Measurements from ENCODE around the gene NOVA2. TPM values are rescaled to one million over a fixed set of nuclear protein-coding genes. Genes with fewer than 3 reads are reported as not detected.

Gene NOVA2
- polyA plus RNA-seq, 1 of the 3 experiments (the other 2 are of a cell fraction): 1.9 TPM

- WGBS (ENCODE audit: low lambda C conversion rate): 100% methylated on average over 1 of the region's 1 CpG
These were observed 25.7 kb downstream of the NOVA2 start for GRCh38 chr19:45947926-45948325.

GRCh38 chr19:45940515-45940805, 33.2 kb downstream of the NOVA2 start:
- TF ChIP-seq YY1 (IDR thresholded peaks at IDR 0.05; ENCODE audit: low read depth) (no peak), CHD2 (IDR thresholded peaks at IDR 0.05; ENCODE audit: low read length, partially characterized antibody) (no peak), ZBTB33 (IDR thresholded peaks at IDR 0.05; ENCODE audit: borderline replicate concordance, low read depth) (no peak), NRF1 (IDR thresholded peaks at IDR 0.05; ENCODE audit: low read depth, low read length) (no peak), CTCF (IDR thresholded peaks at IDR 0.05) (no peak), ELF1 (IDR thresholded peaks at IDR 0.05) (no peak), NFIC (IDR thresholded peaks at IDR 0.05; ENCODE audit: borderline replicate concordance) (no peak), GATA2 (CRISPR knock-in tag; IDR thresholded peaks at IDR 0.05) (no peak), FOSL2 (IDR thresholded peaks at IDR 0.05; ENCODE audit: borderline replicate concordance, low read depth) (no peak), USF1 (IDR thresholded peaks at IDR 0.05; ENCODE audit: borderline replicate concordance, low read depth) (no peak), MXI1 (IDR thresholded peaks at IDR 0.05; ENCODE audit: low read depth, low read length) (no peak), PBX3 (IDR thresholded peaks at IDR 0.05) (no peak)
- no peaks in the 10 kb centered on the region for H3K9me3 ChIP-seq
- H3K4me3 ChIP-seq (ENCODE audit: low read depth in 2 of 2, low read length in 1 of 2): no peak overlapping the region
- no peak overlapping the region for H3K4me2 ChIP-seq
- peaks cover 3 to 9% of the 10 kb centered on the region in 2 experiments for H3K36me3 ChIP-seq (replicated peaks in 1 of 2; ENCODE audit: control insufficient read depth in 1 of 2, insufficient read depth in 2 of 2, low read length in 1 of 2)
- H2AFZ ChIP-seq (ENCODE audit: low read depth): no peak overlapping the region
- no peaks in the 10 kb centered on the region for H3K79me2 ChIP-seq (ENCODE audit: insufficient read depth)
- WGBS (ENCODE audit: low lambda C conversion rate): 98% methylated on average over 13 of the region's 32 CpGs
- no peak overlapping the region for H3K9ac ChIP-seq
- H4K20me1 ChIP-seq (ENCODE audit: insufficient read depth): no peaks in the 10 kb centered on the region
- DNase-seq: no peak
- H3K27me3 ChIP-seq (ENCODE audit: insufficient read depth): no peaks in the 10 kb centered on the region
- ChIA-PET CTCF (no interaction called here), POLR2A (no interaction called here)
- H3K4me1 ChIP-seq (ENCODE audit: control insufficient read depth in 1 of 2, insufficient read depth in 2 of 2, low read depth in 1 of 2, low read length in 1 of 2): no peaks in the 10 kb centered on the region
- no peaks in the 10 kb centered on the region for H3F3A ChIP-seq (replicated peaks; ENCODE audit: insufficient read depth)
- H3K9me2 ChIP-seq: no peaks in the 10 kb centered on the region
- H3K27ac ChIP-seq (ENCODE audit: low read depth in 2 of 2, low read length in 1 of 2): no peak overlapping the region

More at GRCh38 chr19:45947926-45948325, 25.7 kb downstream of the NOVA2 start:
- no peak overlapping the region for H2AFZ ChIP-seq (ENCODE audit: low read depth)
- H3K4me2 ChIP-seq: no peak overlapping the region
- no peaks in the 10 kb centered on the region; a peak in 1 of 4 replicates for H3K4me1 ChIP-seq (ENCODE audit: control insufficient read depth in 1 of 2, insufficient read depth in 2 of 2, low read depth in 1 of 2, low read length in 1 of 2)
- no peak for DNase-seq
- no peak overlapping the region for H3K9ac ChIP-seq
- ChIA-PET CTCF (interaction anchor here (0.9 to 1.2 kb wide), 3 partner anchors 9 to 18 kb away, joined by 3 read pairs; no protein-coding TSS in a partner anchor), POLR2A (no interaction called here)
- H3K4me3 ChIP-seq (ENCODE audit: low read depth in 2 of 2, low read length in 1 of 2): no peak overlapping the region
- no peaks in the 10 kb centered on the region for H3K27me3 ChIP-seq (ENCODE audit: insufficient read depth)
- H3K36me3 ChIP-seq (replicated peaks in 1 of 2; ENCODE audit: control insufficient read depth in 1 of 2, insufficient read depth in 2 of 2, low read length in 1 of 2): peaks cover 0 to 32% of the 10 kb centered on the region in 2 experiments
- no peaks in the 10 kb centered on the region for H3K9me2 ChIP-seq
- H3K9me3 ChIP-seq: no peaks in the 10 kb centered on the region
- no peaks in the 10 kb centered on the region for H3K79me2 ChIP-seq (ENCODE audit: insufficient read depth)
- no peak for TF ChIP-seq MAX (IDR thresholded peaks at IDR 0.05; ENCODE audit: low read depth)
- no peak for TF ChIP-seq ELF1 (IDR thresholded peaks at IDR 0.05)
- peak; percentile 36; the same call in 1 of the 2 replicates for TF ChIP-seq FOSL2 (IDR thresholded peaks at IDR 0.05; ENCODE audit: borderline replicate concordance, low read depth)
- TF ChIP-seq TEAD4 (IDR thresholded peaks at IDR 0.05; ENCODE audit: borderline replicate concordance, insufficient read depth): no peak
- no peak for TF ChIP-seq USF1 (IDR thresholded peaks at IDR 0.05; ENCODE audit: borderline replicate concordance, low read depth)
- no peak for TF ChIP-seq JUND (IDR thresholded peaks at IDR 0.05)
- H3F3A ChIP-seq (replicated peaks; ENCODE audit: insufficient read depth): no peaks in the 10 kb centered on the region
- no peak overlapping the region for H3K27ac ChIP-seq (ENCODE audit: low read depth in 2 of 2, low read length in 1 of 2)
- H4K20me1 ChIP-seq (ENCODE audit: insufficient read depth): no peaks in the 10 kb centered on the region
